SJCRH30 (cell line): Measurements from ENCODE around the gene TUBB. TPM values are rescaled to one million over a fixed set of nuclear protein-coding genes. Genes with fewer than 3 reads are reported as not detected.
"Not testable (repeated sequence)": the region's sequence is repeated elsewhere in the genome, so short reads cannot be mapped to it uniquely, and the experiment has no call there.

Source experiments
- DNase-seq, 2 experiments: peaks; one replicate each; pipeline ENCODE4 v3.0.0-alpha.2; 2015 to 2020
- H3K27ac ChIP-seq: fragments of 250-450 bp; sonication (Bioruptor Pico); 2 replicates; pipeline ENCODE4 v1.5.1; 2020; ENCODE audit warnings: mild to moderate bottlenecking, moderate library complexity
- H3K27me3 ChIP-seq: fragments of 250-450 bp; sonication (Bioruptor Pico); 2 replicates; pipeline ENCODE4 v1.5.1; 2020; ENCODE audit warnings: mild to moderate bottlenecking, moderate library complexity
- H3K36me3 ChIP-seq: fragments of 250-450 bp; sonication (Bioruptor Pico); 2 replicates; pipeline ENCODE4 v1.5.1; 2020; ENCODE audit warnings: mild to moderate bottlenecking, moderate library complexity
- H3K4me1 ChIP-seq: fragments of 250-450 bp; sonication (Bioruptor Pico); 2 replicates; pipeline ENCODE4 v1.5.1; 2020; ENCODE audit warnings: mild to moderate bottlenecking, moderate library complexity
- H3K4me3 ChIP-seq: fragments of 250-450 bp; sonication (Bioruptor Pico); 2 replicates; pipeline ENCODE4 v1.5.1; 2020; ENCODE audit warnings: mild to moderate bottlenecking, moderate library complexity
- H3K9me3 ChIP-seq: fragments of 250-450 bp; sonication (Bioruptor Pico); replicated peaks from 2 replicates; pipeline ENCODE4 v1.5.1; 2020; ENCODE audit warnings: mild to moderate bottlenecking, moderate library complexity
- total RNA-seq: library from RNA; depleted of rRNA; stranded (reverse); fragments of >200 nt; shearing (Covaris generic); gene quantifications from 2 replicates; pipeline ENCODE4 v1.2.3, GENCODE V29; 2014

The TUBB gene
- total RNA-seq, 1 experiment from 2014 or later, result 1,652 TPM

GRCh38 chr6:30749554-30750378 lies 29.6 kb downstream of the TUBB start:
- no peak for DNase-seq
- H3K36me3 ChIP-seq, result no peaks in the 10 kb centered on the region
- no peak overlapping the region for H3K27ac ChIP-seq
- peaks cover 22% of the 10 kb centered on the region for H3K4me1 ChIP-seq
- H3K27me3 ChIP-seq, result no peaks in the 10 kb centered on the region
- no peak overlapping the region for H3K4me3 ChIP-seq
- H3K9me3 ChIP-seq, result no peaks in the 10 kb centered on the region

GRCh38 chr6:30750379-30750668 lies 30.2 kb downstream of the TUBB start:
- H3K4me3 ChIP-seq, result no peak overlapping the region
- H3K9me3 ChIP-seq, result no peaks in the 10 kb centered on the region
- H3K27ac ChIP-seq, result no peak overlapping the region
- no peaks in the 10 kb centered on the region for H3K27me3 ChIP-seq
- DNase-seq, result no peak
- no peaks in the 10 kb centered on the region for H3K36me3 ChIP-seq
- H3K4me1 ChIP-seq, result peaks cover 22% of the 10 kb centered on the region

GRCh38 chr6:30752157-30752927 lies 32.2 kb downstream of the TUBB start:
- no peaks in the 10 kb centered on the region for H3K27me3 ChIP-seq
- H3K36me3 ChIP-seq, result no peaks in the 10 kb centered on the region
- H3K4me3 ChIP-seq, result no peak overlapping the region
- H3K4me1 ChIP-seq, result peaks cover 22% of the 10 kb centered on the region
- peak; percentile 99 to 100 for DNase-seq
- no peaks in the 10 kb centered on the region for H3K9me3 ChIP-seq
- H3K27ac ChIP-seq, result peak overlapping the region; percentile 88

GRCh38 chr6:30754631-30755030 lies 34.5 kb downstream of the TUBB start:
- H3K27me3 ChIP-seq, result no peaks in the 10 kb centered on the region
- no peaks in the 10 kb centered on the region for H3K9me3 ChIP-seq
- H3K4me3 ChIP-seq, result no peak overlapping the region
- no peak overlapping the region for H3K27ac ChIP-seq
- H3K36me3 ChIP-seq, result no peaks in the 10 kb centered on the region
- H3K4me1 ChIP-seq, result peaks cover 32% of the 10 kb centered on the region
- no peak for DNase-seq

- H3K4me1 ChIP-seq, result peaks cover 30% of the 10 kb centered on the region
- H3K4me3 ChIP-seq, H3K27me3 ChIP-seq, H3K36me3 ChIP-seq, DNase-seq, H3K27ac ChIP-seq, H3K9me3 ChIP-seq: not testable (repeated sequence)
Measured at GRCh38 chr6:30756405-30757003, 36.4 kb downstream of the TUBB start.

- H3K36me3 ChIP-seq, result no peaks in the 10 kb centered on the region
- H3K4me1 ChIP-seq, result peaks cover 24% of the 10 kb centered on the region
- no peak for DNase-seq
- no peaks in the 10 kb centered on the region for H3K27me3 ChIP-seq
- H3K4me3 ChIP-seq, result no peak overlapping the region
- H3K9me3 ChIP-seq, result no peaks in the 10 kb centered on the region
- no peak overlapping the region for H3K27ac ChIP-seq
Measured at GRCh38 chr6:30757261-30757904, 37.2 kb downstream of the TUBB start.

GRCh38 chr6:30759575-30760239 lies 39.6 kb downstream of the TUBB start:
- Histone ChIP-seq H3K27ac (peak overlapping the region; percentile 83), H3K4me1 (peaks cover 29% of the 10 kb centered on the region), H3K4me3 (no peak overlapping the region), H3K27me3 (no peaks in the 10 kb centered on the region), H3K36me3 (no peaks in the 10 kb centered on the region), H3K9me3 (no peaks in the 10 kb centered on the region)
- peak; percentile 46 to 65 for DNase-seq

- no peak overlapping the region for H3K4me3 ChIP-seq
- no peak for DNase-seq
- peaks cover 37% of the 10 kb centered on the region for H3K4me1 ChIP-seq
- no peaks in the 10 kb centered on the region for H3K27me3 ChIP-seq
- no peak overlapping the region for H3K27ac ChIP-seq
- H3K9me3 ChIP-seq, result no peaks in the 10 kb centered on the region
- no peaks in the 10 kb centered on the region for H3K36me3 ChIP-seq
Measured at GRCh38 chr6:30760549-30760948, 40.4 kb downstream of the TUBB start.

- no peak for DNase-seq
Measured at GRCh38 chr6:30761791-30762429, 41.8 kb downstream of the TUBB start.

GRCh38 chr6:30763155-30763617 lies 43.0 kb downstream of the TUBB start:
- Histone ChIP-seq H3K27ac (peak overlapping the region; percentile 90), H3K36me3 (no peaks in the 10 kb centered on the region)
- no peak for DNase-seq

More at GRCh38 chr6:30761791-30762429, 41.8 kb downstream of the TUBB start:
- Histone ChIP-seq H3K36me3 (no peaks in the 10 kb centered on the region), H3K4me1 (peaks cover 41% of the 10 kb centered on the region), H3K4me3 (no peak overlapping the region), H3K27ac (no peak overlapping the region), H3K27me3 (no peaks in the 10 kb centered on the region), H3K9me3 (no peaks in the 10 kb centered on the region)

GRCh38 chr6:30763618-30764489 lies 43.7 kb downstream of the TUBB start:
- Histone ChIP-seq H3K4me1 (peaks cover 45% of the 10 kb centered on the region), H3K9me3 (no peaks in the 10 kb centered on the region), H3K4me3 (peak overlapping the region; percentile 41), H3K36me3 (no peaks in the 10 kb centered on the region), H3K27me3 (no peaks in the 10 kb centered on the region), H3K27ac (peak overlapping the region; percentile 90)
- DNase-seq, result peak; percentile 80 to 88

More at GRCh38 chr6:30763155-30763617, 43.0 kb downstream of the TUBB start:
- no peaks in the 10 kb centered on the region for H3K9me3 ChIP-seq
- H3K4me1 ChIP-seq, result peaks cover 41% of the 10 kb centered on the region
- H3K27me3 ChIP-seq, result no peaks in the 10 kb centered on the region
- H3K4me3 ChIP-seq, result peak overlapping the region; percentile 41; the same call in 1 of the 2 replicates

GRCh38 chr6:30764490-30765043 lies 44.4 kb downstream of the TUBB start:
- not testable (repeated sequence) for H3K36me3 ChIP-seq, DNase-seq, H3K27me3 ChIP-seq, H3K9me3 ChIP-seq
- Histone ChIP-seq H3K4me3 (peak overlapping the region; percentile 41), H3K27ac (peak overlapping the region; percentile 90), H3K4me1 (peaks cover 45% of the 10 kb centered on the region)

GRCh38 chr6:30765495-30765894 lies 45.3 kb downstream of the TUBB start:
- not testable (repeated sequence) for DNase-seq, H3K36me3 ChIP-seq, H3K27me3 ChIP-seq, H3K9me3 ChIP-seq, H3K4me3 ChIP-seq
- peak overlapping the region; percentile 90; the same call in 1 of the 2 replicates for H3K27ac ChIP-seq
- H3K4me1 ChIP-seq, result peaks cover 52% of the 10 kb centered on the region
